SU-DHL-6 (cell line): ENCODE data around the gene MICAL2.

Experiments used
- H2AFZ ChIP-seq: fragments of 200-600 bp; sonication (generic); 2 replicates; pipeline ENCODE4 v1.6.1; 2014; ENCODE audit warnings: low read depth, mild to moderate bottlenecking, moderate library complexity, mixed read lengths, antibody characterized with exemption, low read length; ENCODE audit not compliant: severe bottlenecking
- H3F3A ChIP-seq: fragments of 200-600 bp; shearing (Covaris generic); 2 replicates; pipeline ENCODE4 v1.6.0; 2016; ENCODE audit warnings: antibody characterized with exemption, mild to moderate bottlenecking; ENCODE audit not compliant: insufficient read depth
- H3K27ac ChIP-seq: fragments of 200-600 bp; sonication (generic); 2 replicates; pipeline ENCODE4 v1.5.1; 2016; ENCODE audit warnings: low read depth, mild to moderate bottlenecking, low read length, moderate library complexity, mixed read lengths
- H3K27me3 ChIP-seq: fragments of 200-600 bp; sonication (generic), shearing (Covaris generic); 2 replicates; pipeline ENCODE4 v1.6.0; 2014; ENCODE audit warnings: mild to moderate bottlenecking, low read length
- H3K36me3 ChIP-seq: fragments of 200-600 bp; sonication (generic); 2 replicates; pipeline ENCODE4 v1.6.1; 2014; ENCODE audit warnings: mild to moderate bottlenecking, low read length, mixed read lengths
- H3K4me2 ChIP-seq: fragments of 300-600, 200-600 bp; shearing (Covaris generic), sonication (generic); 2 replicates; pipeline ENCODE4 v1.6.0; 2014; ENCODE audit warnings: low read length, low read depth, mild to moderate bottlenecking; ENCODE audit not compliant: poor library complexity, severe bottlenecking
- H3K4me3 ChIP-seq: fragments of 200-600 bp; sonication (generic); 2 replicates; pipeline ENCODE4 v1.5.1; 2014; ENCODE audit warnings: antibody characterized with exemption, low read length, mild to moderate bottlenecking, mixed read lengths; ENCODE audit not compliant: insufficient read depth, poor library complexity, severe bottlenecking
- H3K79me2 ChIP-seq: fragments of 200-600 bp; sonication (generic); 2 replicates; pipeline ENCODE4 v1.6.1; 2014; ENCODE audit warnings: mild to moderate bottlenecking, low read length, moderate library complexity; ENCODE audit not compliant: insufficient read depth
- H3K9ac ChIP-seq: fragments of 200-600 bp; sonication (generic); 2 replicates; pipeline ENCODE4 v1.7.0; 2014; ENCODE audit warnings: mild to moderate bottlenecking, low read length
- H3K9me2 ChIP-seq: fragments of 200-600 bp; sonication (generic); replicated peaks from 2 replicates; pipeline ENCODE4 v1.6.1; 2014; ENCODE audit warnings: low read length; ENCODE audit not compliant: insufficient read depth
- H3K9me3 ChIP-seq: fragments of 200-600 bp; sonication (generic); 2 replicates; pipeline ENCODE4 v1.6.1; 2014; ENCODE audit warnings: low read length, mixed read lengths; ENCODE audit not compliant: insufficient read depth
- H4K20me1 ChIP-seq: fragments of 200-600 bp; sonication (generic); 2 replicates; pipeline ENCODE4 v1.6.1; 2014; ENCODE audit warnings: low read depth, mild to moderate bottlenecking, antibody characterized with exemption, low read length, moderate library complexity, mixed read lengths
- EZH2phosphoT487 ChIP-seq: fragments of 200-600 bp; sonication (generic), shearing (Covaris generic); conservative IDR thresholded peaks from 2 replicates; pipeline ENCODE4 v1.6.1; 2018; ENCODE audit warnings: mild to moderate bottlenecking, antibody characterized with exemption, low read length, moderate library complexity, mixed read lengths
- TF ChIP-seq, protein P1 (sequence below): fragments of 200-600 bp; sonication (generic); IDR thresholded peaks from one replicate; pipeline ENCODE4 v1.5.1; 2017; ENCODE audit warnings: antibody characterized with exemption, mild to moderate bottlenecking, low read length, moderate library complexity; ENCODE audit not compliant: insufficient read depth, poor library complexity, severe bottlenecking

MICAL2 gene

DNA sequence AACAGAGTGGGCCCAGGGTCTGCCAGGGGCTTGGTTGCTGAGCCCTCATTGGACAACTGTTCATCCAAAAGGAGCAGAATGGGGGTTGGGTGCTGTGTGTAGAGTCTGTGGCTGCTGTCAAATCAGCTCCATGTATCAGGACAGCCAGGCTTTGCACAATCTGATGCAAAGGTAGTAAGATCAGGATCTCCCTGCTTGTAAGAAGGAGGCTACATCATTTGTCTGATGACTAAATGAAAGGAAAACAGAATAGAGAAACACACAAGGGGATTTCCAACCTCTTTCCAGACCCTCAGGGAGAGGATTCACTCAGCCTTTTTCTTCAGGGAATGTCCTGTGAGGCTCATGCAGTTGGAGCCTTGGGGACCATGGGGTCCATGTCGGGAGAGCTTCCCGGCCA is 7.2 kb downstream of the MICAL2 start:
- no peaks in the 10 kb centered on the region for H3K36me3 ChIP-seq
- H2AFZ ChIP-seq, result no peak overlapping the region
- no peaks in the 10 kb centered on the region for H3K79me2 ChIP-seq
- no peak overlapping the region for H3K4me3 ChIP-seq
- no peak overlapping the region for H3K27ac ChIP-seq
- H3F3A ChIP-seq, result no peaks in the 10 kb centered on the region
- H3K4me2 ChIP-seq, result no peak overlapping the region
- TF ChIP-seq, protein P1, sequence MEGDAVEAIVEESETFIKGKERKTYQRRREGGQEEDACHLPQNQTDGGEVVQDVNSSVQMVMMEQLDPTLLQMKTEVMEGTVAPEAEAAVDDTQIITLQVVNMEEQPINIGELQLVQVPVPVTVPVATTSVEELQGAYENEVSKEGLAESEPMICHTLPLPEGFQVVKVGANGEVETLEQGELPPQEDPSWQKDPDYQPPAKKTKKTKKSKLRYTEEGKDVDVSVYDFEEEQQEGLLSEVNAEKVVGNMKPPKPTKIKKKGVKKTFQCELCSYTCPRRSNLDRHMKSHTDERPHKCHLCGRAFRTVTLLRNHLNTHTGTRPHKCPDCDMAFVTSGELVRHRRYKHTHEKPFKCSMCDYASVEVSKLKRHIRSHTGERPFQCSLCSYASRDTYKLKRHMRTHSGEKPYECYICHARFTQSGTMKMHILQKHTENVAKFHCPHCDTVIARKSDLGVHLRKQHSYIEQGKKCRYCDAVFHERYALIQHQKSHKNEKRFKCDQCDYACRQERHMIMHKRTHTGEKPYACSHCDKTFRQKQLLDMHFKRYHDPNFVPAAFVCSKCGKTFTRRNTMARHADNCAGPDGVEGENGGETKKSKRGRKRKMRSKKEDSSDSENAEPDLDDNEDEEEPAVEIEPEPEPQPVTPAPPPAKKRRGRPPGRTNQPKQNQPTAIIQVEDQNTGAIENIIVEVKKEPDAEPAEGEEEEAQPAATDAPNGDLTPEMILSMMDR, result no peak
- TF ChIP-seq EZH2phosphoT487, result no peak
- no peaks in the 10 kb centered on the region for H3K27me3 ChIP-seq
- H3K9me2 ChIP-seq, result no peaks in the 10 kb centered on the region
- H3K9me3 ChIP-seq, result no peaks in the 10 kb centered on the region
- no peak overlapping the region for H3K9ac ChIP-seq
- H4K20me1 ChIP-seq, result no peaks in the 10 kb centered on the region

DNA sequence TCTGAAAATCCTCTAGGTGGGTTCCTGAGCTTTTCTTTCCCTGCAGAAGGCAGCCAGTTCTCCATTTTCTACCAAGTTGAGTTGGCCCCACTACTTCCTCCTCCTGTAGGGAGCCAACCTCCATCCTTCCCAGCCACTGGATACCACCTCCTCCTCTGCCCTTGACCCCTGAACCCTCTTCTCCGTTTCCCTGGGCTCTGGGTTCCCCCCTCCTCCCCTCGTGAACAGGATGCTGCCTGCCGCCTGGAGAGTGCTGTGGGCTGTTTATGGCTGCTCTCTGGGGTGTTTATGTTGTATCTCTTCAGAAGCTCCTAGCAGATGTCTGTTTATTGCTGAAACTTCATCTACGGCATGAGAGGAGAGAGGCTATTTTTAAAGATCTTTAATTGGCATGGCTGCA is 8.6 kb downstream of the MICAL2 start:
- Histone ChIP-seq H3K36me3 (no peaks in the 10 kb centered on the region), H3K4me2 (no peak overlapping the region), H3K4me3 (no peak overlapping the region), H3K27me3 (no peaks in the 10 kb centered on the region), H2AFZ (no peak overlapping the region), H3K9me2 (no peaks in the 10 kb centered on the region), H3K9ac (no peak overlapping the region), H4K20me1 (no peaks in the 10 kb centered on the region), H3F3A (no peaks in the 10 kb centered on the region), H3K27ac (no peak overlapping the region), H3K79me2 (no peaks in the 10 kb centered on the region), H3K9me3 (no peaks in the 10 kb centered on the region)
- no peak for TF ChIP-seq EZH2phosphoT487
- TF ChIP-seq, protein P1, result no peak

GRCh38 chr11:12119502-12119901 is 9.1 kb downstream of the MICAL2 start:
- Histone ChIP-seq H3K27me3 (no peaks in the 10 kb centered on the region), H2AFZ (no peak overlapping the region), H3K9me3 (no peaks in the 10 kb centered on the region), H3K36me3 (no peaks in the 10 kb centered on the region), H3K9ac (no peak overlapping the region), H3K9me2 (no peaks in the 10 kb centered on the region), H4K20me1 (no peaks in the 10 kb centered on the region), H3K27ac (no peak overlapping the region), H3F3A (no peaks in the 10 kb centered on the region), H3K79me2 (no peaks in the 10 kb centered on the region), H3K4me3 (no peak overlapping the region), H3K4me2 (no peak overlapping the region)
- TF ChIP-seq EZH2phosphoT487, result no peak
- TF ChIP-seq, protein P1, result no peak
